Erythroblast (primary cell): Measurements from ENCODE around the gene PARVA.

Experiments
- DNase-seq, 2 experiments: peaks; one replicate each; lab custom pipeline; 2025; lab: John Stamatoyannopoulos, UW
- GATA1 ChIP-seq: IDR thresholded peaks from 2 replicates; pipeline ENCODE4 v1.6.1; 2011; ENCODE audit warnings: low read depth, mild to moderate bottlenecking, control low read depth, low read length, moderate library complexity
- POLR2A ChIP-seq: IDR thresholded peaks from 2 replicates; pipeline ENCODE4 v1.6.1; 2011; ENCODE audit warnings: mild to moderate bottlenecking, low read length

PARVA gene

DNA sequence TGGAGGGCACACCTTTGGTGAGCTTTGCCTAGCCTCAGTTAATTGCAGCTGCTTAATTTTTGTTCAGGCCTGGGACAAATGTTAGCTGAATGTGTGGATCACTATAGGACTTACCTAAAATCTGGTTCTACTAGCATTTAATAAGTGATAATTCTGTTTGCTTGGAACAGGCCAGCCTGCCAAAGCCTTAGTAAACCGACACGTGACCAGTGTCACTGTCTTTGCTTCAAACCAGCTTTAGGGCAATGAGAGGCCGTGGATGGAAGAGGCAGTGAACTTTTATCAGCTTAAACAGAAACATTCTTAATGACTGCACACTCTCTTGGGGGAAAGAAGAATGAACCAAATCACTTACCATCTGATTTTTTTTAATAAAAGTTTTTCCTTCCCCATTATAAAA, 10.8 kb downstream of the PARVA start:
- no peak for DNase-seq
- no peak for TF ChIP-seq POLR2A
- TF ChIP-seq GATA1, result no peak

DNA sequence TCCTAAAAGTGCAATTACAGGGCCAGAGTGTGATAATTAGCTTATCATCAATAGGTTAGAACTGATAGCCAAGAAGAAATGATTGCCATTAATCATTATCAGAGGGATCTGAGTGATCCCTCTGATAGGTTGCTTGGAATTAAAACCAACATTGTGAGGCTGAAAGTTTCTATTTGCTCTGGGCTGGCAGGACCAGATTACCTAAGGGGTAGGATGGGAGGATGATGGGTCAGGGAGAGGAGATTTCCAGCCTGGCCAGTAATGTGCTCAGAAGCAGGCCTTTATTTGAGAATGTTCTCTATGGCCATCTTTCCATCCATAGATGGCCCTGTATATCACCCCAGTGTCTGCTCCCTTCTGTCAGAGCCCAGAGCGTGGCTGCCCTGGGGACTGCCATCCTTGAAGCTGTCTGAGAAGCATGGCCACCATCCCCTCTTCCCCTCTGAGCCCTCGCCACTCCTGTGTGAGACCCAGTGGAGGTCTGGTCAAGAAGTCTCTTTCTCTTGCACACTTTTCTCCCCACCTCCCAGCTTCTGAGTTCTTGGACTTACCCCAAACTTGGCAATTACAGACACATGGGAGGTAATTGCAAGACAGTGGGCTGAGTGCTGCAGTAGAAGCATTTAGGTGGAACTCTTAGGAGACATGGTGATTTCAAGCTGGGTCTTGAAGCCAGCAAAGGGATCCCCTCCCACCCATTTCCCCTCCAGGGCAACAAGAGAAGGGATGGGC, 11.7 kb downstream of the PARVA start:
- no peak for DNase-seq
- TF ChIP-seq GATA1, result no peak
- no peak for TF ChIP-seq POLR2A

DNA sequence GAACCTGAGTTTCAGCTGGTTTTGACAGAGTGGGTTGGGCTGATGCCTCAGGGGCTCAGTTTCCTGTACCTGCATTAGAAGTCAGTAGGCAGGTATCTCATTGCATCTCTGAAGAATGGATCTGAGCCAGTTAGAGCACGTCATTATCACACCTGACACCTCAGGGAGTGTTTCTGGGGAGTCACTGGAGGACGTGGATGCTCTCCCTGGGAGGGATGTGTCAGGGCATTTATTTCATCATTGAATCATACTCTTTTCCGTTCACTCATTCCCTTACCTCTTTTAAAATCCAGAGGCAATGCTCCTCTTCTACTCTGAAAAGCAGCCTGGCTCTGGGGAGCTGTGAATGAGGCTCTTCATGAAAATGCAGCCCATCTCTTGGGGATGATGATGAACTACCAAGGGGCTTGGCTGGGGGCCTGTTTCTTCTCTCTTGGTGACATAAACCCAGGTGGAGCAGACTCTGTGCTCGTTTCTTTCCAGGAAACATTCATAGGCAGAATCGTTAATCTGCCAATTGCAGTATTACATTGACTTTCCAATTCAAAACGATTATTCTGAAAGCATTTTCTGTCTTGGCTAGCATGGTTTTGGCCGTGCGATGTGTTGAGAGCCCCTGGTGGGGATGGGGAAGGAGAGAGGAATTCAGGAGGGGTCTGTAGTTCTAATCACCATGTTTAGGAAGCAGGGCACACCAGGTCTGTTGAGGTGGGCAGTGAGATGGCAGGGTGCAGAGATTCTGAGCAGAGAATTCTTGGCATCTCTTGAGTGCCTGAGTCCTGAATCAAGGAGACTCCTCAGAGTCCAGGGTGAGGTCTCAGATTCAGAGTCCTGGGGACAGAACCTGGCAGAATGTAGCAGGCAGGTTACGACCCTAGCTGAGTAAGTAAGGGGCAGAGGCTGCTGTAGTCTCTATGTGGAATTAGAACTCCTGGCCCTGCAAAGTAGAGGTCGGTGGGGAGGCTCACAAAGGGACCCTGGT, 12.6 kb downstream of the PARVA start:
- DNase-seq, result no peak
- TF ChIP-seq GATA1, result no peak
- TF ChIP-seq POLR2A, result no peak

DNA sequence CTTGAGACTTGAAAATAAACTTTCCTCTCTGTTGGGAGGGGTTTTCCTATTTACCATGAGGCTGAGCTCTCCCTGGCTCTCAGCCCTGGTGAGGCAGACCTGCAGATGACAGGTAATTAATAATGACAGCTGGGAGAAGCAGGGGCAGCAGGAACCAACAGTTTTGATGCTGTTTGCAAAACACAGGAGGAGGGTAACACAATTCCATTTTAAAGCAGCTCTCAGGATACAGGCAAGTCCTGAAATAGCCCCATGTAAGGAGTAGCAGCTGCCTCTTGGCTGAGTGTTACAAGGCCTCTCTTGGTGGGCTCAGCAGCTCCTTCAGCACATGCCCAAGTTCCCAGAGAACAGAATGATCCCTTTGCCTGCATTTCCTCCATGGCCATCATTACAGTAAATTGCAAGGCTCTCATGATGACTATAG, 13.3 kb downstream of the PARVA start:
- TF ChIP-seq POLR2A (no peak), GATA1 (no peak)
- no peak for DNase-seq

DNA sequence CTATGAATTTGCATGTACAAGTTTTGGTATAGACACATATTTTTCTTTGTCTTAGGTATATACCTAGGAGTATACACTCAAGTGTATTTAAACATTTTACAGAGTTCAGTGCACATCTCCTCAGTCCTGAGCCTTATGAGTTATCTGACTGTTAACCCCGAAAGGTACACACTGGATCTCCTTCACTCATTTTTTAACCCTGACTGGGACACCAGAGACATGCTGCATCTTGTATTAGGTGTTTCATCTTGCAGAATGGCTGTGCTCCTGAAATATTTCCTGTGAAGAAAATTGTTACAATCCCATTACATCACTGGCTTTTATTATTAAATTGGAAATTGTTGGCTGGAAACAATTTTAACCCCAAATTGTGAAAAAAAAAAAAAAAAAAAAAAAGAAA, 15.3 kb downstream of the PARVA start:
- no peak for TF ChIP-seq GATA1
- no peak for TF ChIP-seq POLR2A
- DNase-seq, result no peak

DNA sequence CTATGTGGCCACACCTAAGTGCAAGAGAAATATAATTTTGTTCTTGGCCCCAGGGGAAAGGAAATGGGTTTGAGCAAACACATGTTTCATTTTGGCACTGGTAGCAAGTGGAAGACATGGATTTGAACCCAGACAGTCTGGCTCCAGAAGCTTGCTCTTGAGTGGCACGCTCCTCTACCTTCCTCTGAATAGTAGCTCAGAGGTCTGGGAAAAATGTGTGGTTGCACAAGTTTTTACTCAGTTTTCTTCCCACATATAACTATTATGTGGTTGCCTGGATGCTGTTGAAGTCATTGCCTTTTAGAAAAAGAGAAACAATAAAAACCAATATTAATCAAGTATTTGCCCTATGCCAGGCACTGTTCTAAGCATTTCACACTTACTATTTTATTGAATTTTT, 16.3 kb downstream of the PARVA start:
- DNase-seq, result no peak
- no peak for TF ChIP-seq GATA1
- TF ChIP-seq POLR2A, result no peak

- DNase-seq, result no peak
- TF ChIP-seq POLR2A (no peak), GATA1 (no peak)
Observed at GRCh38 chr11:12394601-12395000, 17.2 kb downstream of the PARVA start.

DNA sequence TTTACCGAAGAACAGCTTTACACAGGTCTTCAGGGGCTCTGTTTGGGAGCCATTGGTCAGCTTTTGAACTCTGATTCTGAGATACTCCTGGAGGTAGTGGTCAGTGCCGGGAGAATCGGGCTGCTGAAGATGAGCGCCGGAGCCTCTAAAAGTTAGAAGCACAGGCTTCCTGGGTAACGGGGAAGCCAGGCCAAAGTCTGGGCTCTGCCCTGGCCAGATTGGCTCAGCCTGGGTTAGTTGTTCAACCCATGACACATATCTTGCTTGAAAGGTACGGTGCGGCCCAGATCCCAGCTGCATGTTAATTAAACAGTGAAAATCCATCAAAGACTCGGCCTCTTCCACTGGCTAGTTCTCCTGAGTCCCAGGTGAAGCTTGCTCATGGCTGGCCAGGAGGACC, 18.0 kb downstream of the PARVA start:
- TF ChIP-seq POLR2A (no peak), GATA1 (no peak)
- DNase-seq, result no peak

GRCh38 chr11:12397931-12398334, 20.6 kb downstream of the PARVA start:
- DNase-seq, result no peak
- TF ChIP-seq POLR2A (no peak), GATA1 (no peak)

DNA sequence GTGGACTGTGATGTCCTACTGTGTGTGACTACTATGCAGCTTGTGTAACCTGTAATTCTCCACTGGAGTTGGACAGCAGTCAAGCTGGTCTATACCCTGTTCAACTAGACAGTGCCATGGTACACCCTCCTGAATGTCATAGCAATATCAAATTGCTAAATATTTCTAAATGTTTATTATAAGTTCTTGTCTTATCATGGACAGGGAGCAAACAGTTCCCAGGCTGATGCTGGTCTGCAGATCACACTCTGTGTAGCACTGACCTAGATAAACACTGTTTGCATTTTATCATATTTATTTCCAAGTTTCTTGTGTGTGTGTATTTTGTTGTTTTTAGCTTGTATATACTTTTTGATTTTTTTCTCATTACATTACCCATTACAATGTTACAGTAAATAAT, 22.0 kb downstream of the PARVA start:
- no peak for DNase-seq
- no peak for TF ChIP-seq GATA1
- no peak for TF ChIP-seq POLR2A

- DNase-seq, result no peak
- TF ChIP-seq POLR2A, result no peak
- no peak for TF ChIP-seq GATA1
Observed at GRCh38 chr11:12402025-12402424, 24.7 kb downstream of the PARVA start.

- DNase-seq, result no peak
- no peak for TF ChIP-seq POLR2A
- TF ChIP-seq GATA1, result no peak
Observed at GRCh38 chr11:12402691-12403120, 25.3 kb downstream of the PARVA start.

- no peak for TF ChIP-seq POLR2A
- TF ChIP-seq GATA1, result no peak
- no peak for DNase-seq
Observed at GRCh38 chr11:12403122-12403996, 26.0 kb downstream of the PARVA start.

GRCh38 chr11:12403997-12404350, 26.6 kb downstream of the PARVA start:
- DNase-seq, result no peak
- TF ChIP-seq POLR2A (no peak), GATA1 (no peak)
